ENCODE data around the gene DIPK1C.

DIPK1C gene

DNA sequence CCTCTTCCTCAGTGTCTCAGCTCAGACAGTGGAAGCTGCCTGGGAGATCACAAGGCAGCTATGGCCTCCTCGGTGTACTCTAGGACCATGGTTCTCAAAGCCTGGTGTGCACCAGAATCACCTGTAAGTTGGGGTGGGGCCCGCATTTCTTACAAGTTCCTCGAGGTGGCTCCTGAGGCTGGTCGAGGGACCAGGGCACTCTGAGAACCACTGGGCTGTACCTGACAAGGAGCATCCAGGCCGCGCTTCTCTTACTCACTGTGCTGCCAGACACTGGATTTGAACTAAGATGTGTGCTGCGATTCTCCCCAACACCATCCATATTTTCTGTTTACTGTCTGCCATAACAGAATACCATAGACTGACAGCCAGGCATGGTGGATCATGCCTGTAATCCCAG is 59.5 kb downstream of the DIPK1C start:
- no peaks in the 10 kb centered on the region for H3K9me3 Mint-ChIP-seq
- H3K36me3 Mint-ChIP-seq = no peaks in the 10 kb centered on the region
- peaks cover 2% of the 10 kb centered on the region for H3K27me3 Mint-ChIP-seq
- H3K27ac Mint-ChIP-seq = no peak overlapping the region
- peaks cover 18% of the 10 kb centered on the region for H3K4me1 Mint-ChIP-seq
- H3K4me3 Mint-ChIP-seq = no peak overlapping the region

DNA sequence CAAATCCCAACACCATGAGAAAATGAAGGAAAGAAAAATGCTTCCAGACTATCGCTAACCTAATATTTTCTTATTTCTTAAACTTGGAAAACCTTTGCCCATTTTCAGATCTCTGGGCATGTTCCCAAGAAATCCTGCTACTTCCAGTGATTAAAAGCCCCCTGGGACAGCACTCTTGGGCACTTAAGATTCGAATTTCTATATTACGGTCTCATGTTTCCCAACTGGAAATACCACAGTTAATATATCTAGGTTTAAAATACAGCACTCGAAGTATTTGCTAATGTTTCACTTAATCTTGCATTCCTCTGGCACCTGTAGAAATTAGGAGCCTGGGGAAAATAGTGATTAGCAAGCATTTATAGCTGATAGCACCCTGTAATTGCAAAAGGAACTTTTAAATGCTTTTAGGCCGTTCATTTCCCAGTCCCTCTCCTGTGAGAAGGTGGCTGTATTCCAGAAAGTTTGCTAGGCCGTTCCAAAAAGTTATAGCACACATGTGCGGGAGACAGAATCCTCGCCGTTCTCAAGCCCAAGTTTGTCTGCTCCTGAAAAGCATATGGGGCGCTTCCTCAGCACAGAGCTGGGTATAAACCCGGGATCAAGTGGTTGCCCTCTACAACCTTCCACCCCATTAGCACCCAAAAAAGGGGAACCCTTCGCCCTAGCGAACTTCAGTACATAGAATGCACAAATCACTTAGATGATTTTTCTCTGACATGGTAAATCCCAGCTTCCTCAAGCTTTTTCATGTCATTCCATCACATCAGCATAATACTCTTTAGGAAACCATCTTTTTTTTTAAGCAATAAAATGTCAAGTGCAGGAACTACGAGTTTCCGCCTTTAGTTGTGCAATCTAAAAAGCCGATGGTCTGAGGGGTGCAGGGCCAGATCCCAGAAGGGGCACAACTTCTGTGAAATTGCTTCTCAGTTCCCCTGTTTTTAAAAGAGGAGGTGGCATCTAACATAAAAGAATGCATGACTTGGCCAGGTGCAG is 60.6 kb downstream of the DIPK1C start:
- H3K9me3 Mint-ChIP-seq = no peaks in the 10 kb centered on the region
- H3K27ac Mint-ChIP-seq = no peak overlapping the region
- no peak overlapping the region for H3K4me3 Mint-ChIP-seq
- H3K27me3 Mint-ChIP-seq = peaks cover 2% of the 10 kb centered on the region
- H3K4me1 Mint-ChIP-seq = peaks cover 17% of the 10 kb centered on the region
- H3K36me3 Mint-ChIP-seq = no peaks in the 10 kb centered on the region

DNA sequence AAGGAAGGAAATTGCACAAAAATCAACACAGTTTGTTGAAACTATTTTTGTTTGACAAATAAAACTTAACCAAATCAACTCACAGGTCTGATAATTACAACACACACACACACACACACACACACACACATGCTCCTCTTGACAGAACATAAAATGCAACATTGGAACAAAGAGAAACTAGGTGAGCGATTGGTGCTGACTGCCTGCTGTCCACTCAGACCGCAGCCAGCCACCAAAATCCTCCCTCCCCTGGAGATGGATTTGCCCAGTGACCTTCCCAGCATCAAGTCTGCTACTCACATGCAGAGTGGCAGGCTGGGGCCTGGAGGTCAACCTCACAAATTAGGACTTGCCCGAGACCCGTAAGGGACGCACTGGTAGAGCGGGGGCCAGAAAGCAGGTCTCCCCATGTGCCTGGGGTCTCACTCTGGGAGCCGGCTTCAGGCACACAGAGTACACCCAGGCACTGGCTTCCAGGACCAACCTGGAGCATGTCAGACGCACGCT is 61.4 kb downstream of the DIPK1C start:
- Mint-ChIP-seq H3K27ac (no peak overlapping the region), H3K4me3 (no peak overlapping the region), H3K36me3 (no peaks in the 10 kb centered on the region), H3K9me3 (no peaks in the 10 kb centered on the region), H3K27me3 (peaks cover 2% of the 10 kb centered on the region), H3K4me1 (peaks cover 17% of the 10 kb centered on the region)

DNA sequence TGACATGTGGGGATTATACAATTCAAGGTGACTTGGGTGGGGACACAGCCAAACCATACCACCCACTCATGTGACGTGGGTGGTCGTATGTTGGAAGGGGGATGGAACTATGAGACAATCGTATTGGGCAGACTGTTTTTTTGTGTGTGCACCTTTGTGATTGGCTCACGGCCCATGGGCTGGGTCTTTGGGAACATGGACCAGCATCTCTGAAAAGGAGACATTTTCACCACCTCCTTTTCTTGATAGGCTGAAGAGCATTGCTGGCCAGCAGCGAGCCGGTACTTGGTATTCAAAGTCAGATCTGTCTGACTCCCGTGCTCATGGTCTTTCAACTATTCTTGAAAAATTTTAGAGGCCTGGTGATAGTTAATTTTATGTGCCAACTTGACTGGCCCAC is 62.1 kb downstream of the DIPK1C start:
- no peaks in the 10 kb centered on the region for H3K9me3 Mint-ChIP-seq
- H3K4me3 Mint-ChIP-seq = no peak overlapping the region
- peaks cover 2% of the 10 kb centered on the region for H3K27me3 Mint-ChIP-seq
- H3K27ac Mint-ChIP-seq = no peak overlapping the region
- peaks cover 17% of the 10 kb centered on the region for H3K4me1 Mint-ChIP-seq
- no peaks in the 10 kb centered on the region for H3K36me3 Mint-ChIP-seq

DNA sequence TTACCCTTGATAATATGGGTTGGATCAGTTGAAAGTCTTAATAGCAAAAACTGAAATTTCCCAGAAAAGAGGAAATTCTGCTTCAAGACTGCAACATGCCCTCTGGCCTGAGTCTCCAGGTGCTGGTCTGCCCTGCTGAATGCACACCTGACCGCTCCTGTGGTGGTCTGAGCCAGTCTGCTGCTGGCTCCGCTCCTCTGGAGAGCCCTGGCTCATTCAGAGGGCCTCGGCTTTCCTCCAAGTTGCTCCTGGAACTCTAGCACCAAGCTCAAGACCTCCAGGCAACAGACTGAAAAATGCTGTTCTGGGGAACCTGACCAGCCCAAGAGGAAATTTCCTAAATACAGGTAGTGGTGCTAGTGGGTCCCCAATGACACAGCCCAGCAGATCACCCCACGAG is 64.8 kb downstream of the DIPK1C start:
- Mint-ChIP-seq H3K4me1 (peaks cover 23% of the 10 kb centered on the region), H3K27ac (no peak overlapping the region), H3K4me3 (no peak overlapping the region), H3K9me3 (no peaks in the 10 kb centered on the region), H3K27me3 (peaks cover 2% of the 10 kb centered on the region), H3K36me3 (no peaks in the 10 kb centered on the region)

DNA sequence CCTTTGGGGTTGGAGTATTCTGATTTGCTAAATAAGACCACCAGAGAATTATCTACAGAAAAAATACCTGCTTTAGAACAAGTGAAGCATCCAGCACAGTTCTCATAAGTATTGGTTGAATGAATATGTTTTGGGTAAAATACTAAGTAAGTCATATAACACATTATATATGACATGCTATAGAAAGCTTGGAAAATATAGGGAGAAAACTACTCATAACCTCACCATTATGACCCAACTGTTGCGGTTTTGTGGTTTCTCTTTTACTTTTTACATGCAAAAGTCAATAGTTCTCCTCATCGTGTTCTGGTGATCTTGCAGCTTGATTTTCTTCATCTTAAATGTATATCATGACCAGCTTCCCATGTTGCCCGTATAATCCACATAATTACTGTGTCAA is 66.2 kb downstream of the DIPK1C start:
- no peak overlapping the region for H3K27ac Mint-ChIP-seq

DNA sequence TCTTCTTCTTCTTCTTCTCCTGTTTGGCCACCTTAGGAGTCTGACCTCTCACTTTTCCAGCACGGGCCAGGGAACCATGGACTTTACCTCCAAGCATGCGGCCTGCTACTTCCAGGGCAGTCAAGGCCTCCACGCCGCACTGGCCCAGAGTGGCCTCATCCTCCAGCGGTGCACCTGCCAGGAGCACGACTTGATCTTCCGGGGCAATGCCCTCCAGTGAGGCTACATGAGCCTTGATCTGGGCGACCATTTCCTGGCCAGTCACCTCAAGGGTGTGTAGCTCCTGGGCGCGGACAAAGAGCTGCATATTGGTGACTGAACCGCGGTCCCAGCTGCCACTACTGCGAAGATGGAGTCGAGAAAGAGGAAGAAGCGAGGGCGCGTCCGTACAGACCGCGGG is 67.1 kb downstream of the DIPK1C start:
- no peaks in the 10 kb centered on the region for H3K27me3 Mint-ChIP-seq
- no peaks in the 10 kb centered on the region for H3K9me3 Mint-ChIP-seq
- no peak overlapping the region for H3K27ac Mint-ChIP-seq
- H3K4me3 Mint-ChIP-seq = no peak overlapping the region
- H3K4me1 Mint-ChIP-seq = peaks cover 28% of the 10 kb centered on the region
- H3K36me3 Mint-ChIP-seq = no peaks in the 10 kb centered on the region

More for the DNA sequence above, 66.2 kb downstream of the DIPK1C start:
- Mint-ChIP-seq H3K4me3 (no peak overlapping the region), H3K27me3 (no peaks in the 10 kb centered on the region), H3K9me3 (no peaks in the 10 kb centered on the region), H3K36me3 (no peaks in the 10 kb centered on the region), H3K4me1 (peaks cover 28% of the 10 kb centered on the region)

DNA sequence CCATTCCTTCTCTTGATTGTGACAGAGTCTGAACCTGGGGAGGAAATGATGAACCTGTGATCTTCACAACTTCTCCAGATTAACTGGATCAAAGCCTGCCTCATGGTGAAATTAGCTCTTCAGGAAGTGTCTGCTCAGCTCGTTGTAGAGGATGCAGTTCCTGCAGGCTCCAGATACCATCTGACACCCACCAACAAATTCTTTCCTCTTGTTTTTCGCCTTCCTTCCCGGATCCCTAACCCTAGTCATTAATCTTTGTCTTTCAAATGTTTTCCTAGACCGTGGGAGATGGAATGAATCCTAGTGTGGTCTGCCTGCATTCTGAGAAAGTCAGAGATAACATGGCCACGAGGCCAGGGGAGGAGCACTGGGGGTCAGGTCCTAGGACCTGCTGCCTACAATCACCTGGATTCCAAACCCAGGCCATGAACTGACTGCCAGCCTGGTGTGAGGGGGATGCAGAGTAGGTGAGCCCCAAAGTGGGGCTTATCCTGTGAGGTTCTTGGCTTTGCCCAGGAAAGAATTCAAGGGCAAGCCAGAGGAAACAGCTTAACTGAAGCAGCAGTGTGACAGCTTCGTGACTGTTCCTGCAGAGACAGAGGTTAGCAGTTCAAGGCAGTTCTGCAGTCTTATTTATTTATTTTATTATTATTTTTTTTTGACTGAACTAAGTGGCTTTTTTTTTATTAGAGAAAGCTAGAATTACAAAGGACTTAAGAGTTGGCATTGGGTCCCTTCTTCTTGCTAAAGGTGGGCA is 67.8 kb downstream of the DIPK1C start:
- no peaks in the 10 kb centered on the region for H3K27me3 Mint-ChIP-seq

DNA sequence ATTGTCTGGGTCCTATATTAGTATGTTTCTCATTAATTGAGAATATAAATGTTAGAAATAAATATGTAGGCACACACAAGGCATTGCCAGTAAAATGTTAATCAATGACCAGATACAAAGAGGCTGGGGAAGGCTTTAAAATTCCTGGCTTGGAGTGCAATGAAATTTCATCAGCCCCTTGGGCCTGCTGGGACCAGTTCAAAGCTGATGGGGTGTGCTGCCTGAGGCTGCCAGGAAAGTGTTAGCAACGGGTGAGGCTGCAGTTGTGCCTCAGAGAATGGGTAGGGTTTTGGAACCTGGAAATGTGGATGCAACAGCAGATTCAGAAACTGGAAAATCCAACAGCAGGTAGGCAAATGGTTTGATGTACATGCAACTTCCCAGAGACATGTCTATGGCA is 68.9 kb downstream of the DIPK1C start:
- H3K27me3 Mint-ChIP-seq = no peaks in the 10 kb centered on the region
- H3K36me3 Mint-ChIP-seq = no peaks in the 10 kb centered on the region
- peaks cover 28% of the 10 kb centered on the region for H3K4me1 Mint-ChIP-seq
- no peaks in the 10 kb centered on the region for H3K9me3 Mint-ChIP-seq
- no peak overlapping the region for H3K4me3 Mint-ChIP-seq
- no peak overlapping the region for H3K27ac Mint-ChIP-seq

More for the DNA sequence above, 67.8 kb downstream of the DIPK1C start:
- no peak overlapping the region for H3K4me3 Mint-ChIP-seq
- H3K9me3 Mint-ChIP-seq = no peaks in the 10 kb centered on the region
- H3K4me1 Mint-ChIP-seq = peaks cover 28% of the 10 kb centered on the region
- H3K27ac Mint-ChIP-seq = no peak overlapping the region
- no peaks in the 10 kb centered on the region for H3K36me3 Mint-ChIP-seq

DNA sequence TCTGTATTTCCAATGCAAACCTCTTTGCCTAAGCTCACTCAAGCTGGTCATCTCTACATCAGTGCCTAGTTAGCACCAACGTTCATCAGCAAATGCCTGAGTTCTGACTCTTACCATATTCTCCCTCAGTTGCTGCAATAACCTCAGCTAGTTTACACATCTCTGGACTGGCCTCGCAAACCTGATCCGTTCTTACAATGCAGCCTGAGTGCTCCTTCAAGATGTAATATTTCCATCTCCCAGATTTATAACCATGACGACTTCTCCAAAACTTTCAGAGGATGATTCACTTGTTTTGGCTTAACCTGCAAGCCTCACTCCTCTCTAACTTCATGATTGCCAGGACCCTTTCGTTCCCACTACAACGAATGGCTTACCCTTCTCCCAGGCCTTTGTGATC is 69.7 kb downstream of the DIPK1C start:
- peaks cover 28% of the 10 kb centered on the region for H3K4me1 Mint-ChIP-seq
- H3K9me3 Mint-ChIP-seq = no peaks in the 10 kb centered on the region
- no peak overlapping the region for H3K4me3 Mint-ChIP-seq
- no peak overlapping the region for H3K27ac Mint-ChIP-seq
- H3K36me3 Mint-ChIP-seq = no peaks in the 10 kb centered on the region
- no peaks in the 10 kb centered on the region for H3K27me3 Mint-ChIP-seq

All from activated naive CD4-positive, alpha-beta T cell treated with anti-CD3 and anti-CD28 coated beads, Interleukin-2, amount 50 U/mL, for 24 hours (primary cell).